Naive thymus-derived CD8-positive, alpha-beta T cell (primary cell): ENCODE measurements around the gene PTPN18. TPM values are rescaled to one million over a fixed set of nuclear protein-coding genes. Genes with fewer than 3 reads are reported as not detected.

Experiments
- ATAC-seq, 2 donors: fragments of 150-1000 bp; cut with Tn5 transposase in 1 of 2; sonication (Bioruptor Pico), chemical (Tn5 transposase) in 1 of 2; 1 replicate in 1 of 2; 2 replicates in 1 of 2; pipeline ENCODE4 v1.10.0; 2021; ENCODE audit warnings: mild to moderate bottlenecking in 2 of 2, moderate library complexity in 2 of 2
- POLR2A ChIA-PET: fragments of 350-600 bp; sonication (Branson Sonifier 250); formaldehyde crosslinking; loops from one replicate; lab custom pipeline; 2021; ENCODE audit warnings: antibody characterized with exemption; lab: Charles Lee
- DNase-seq, 10 donors: peaks; one replicate each; pipeline versions ENCODE4 v3.0.0 to v3.0.0-alpha.2; 2020 to 2022
- H3K27ac Mint-ChIP-seq, 10 donors: one replicate each; pipeline ENCODE4 v1.8.0; 2020 to 2022; ENCODE audit warnings: mild to moderate bottlenecking in 10 of 10, mixed read lengths in 10 of 10, moderate library complexity in 4 of 10, inconsistent platforms in 1 of 10
- H3K27me3 Mint-ChIP-seq, 5 donors: one replicate each; pipeline ENCODE4 v1.8.0; 2021 to 2022; ENCODE audit warnings: mixed read lengths in 5 of 5
- H3K36me3 Mint-ChIP-seq, 3 donors: one replicate each; pipeline ENCODE4 v1.8.0; 2020 to 2022; ENCODE audit warnings: mixed read lengths in 3 of 3, mild to moderate bottlenecking in 2 of 3, inconsistent platforms in 1 of 3
- H3K4me1 Mint-ChIP-seq, 4 donors: one replicate each; pipeline ENCODE4 v1.8.0; 2021 to 2022; ENCODE audit warnings: mixed read lengths in 4 of 4
- H3K4me3 Mint-ChIP-seq, 10 donors: one replicate each; pipeline ENCODE4 v1.8.0; 2020 to 2022; ENCODE audit warnings: mild to moderate bottlenecking in 10 of 10, mixed read lengths in 10 of 10, moderate library complexity in 6 of 10, inconsistent platforms in 1 of 10
- H3K9me3 Mint-ChIP-seq, 9 donors: one replicate each; pipeline ENCODE4 v1.8.0; 2020 to 2022; ENCODE audit warnings: mixed read lengths in 9 of 9, mild to moderate bottlenecking in 3 of 9, inconsistent platforms in 1 of 9, moderate library complexity in 1 of 9
- polyA plus RNA-seq, 3 donors: library from polyadenylated mRNA; unstranded; fragments of 300-500 nt; fragmentation: Illumina TruSeq; gene quantifications; one replicate each; pipeline ENCODE4 v1.2.3, GENCODE V29; 2021
- total RNA-seq, 8 experiments: library from RNA in 2 of 8; stranded (reverse) in 2 of 8; gene quantifications; one replicate each; pipeline ENCODE4 v1.2.3 and lab custom pipeline; 2021 to 2026

PTPN18 gene
- total and polyA plus RNA-seq, 5 experiments from 2014 or later, result 33.7 to 47.5 (median 40.5) TPM

GRCh38 chr2:130370490-130370889, 14.6 kb downstream of the PTPN18 start:
- DNase-seq (peak in 5 of 10 donors; percentile 30 to 46 (median 35)), ATAC-seq (peak; percentile 41 to 51)
- Mint-ChIP-seq H3K27ac (peak overlapping the region; percentile 80 to 98 (median 94)), H3K27me3 (no peaks in the 10 kb centered on the region), H3K36me3 (peaks cover 0 to 6% (median 0%) of the 10 kb centered on the region in 3 donors), H3K4me3 (peak overlapping the region; percentile 88 to 97 (median 92)), H3K9me3 (no peaks in the 10 kb centered on the region), H3K4me1 (peaks cover 28 to 55% (median 50%) of the 10 kb centered on the region in 4 donors)
- POLR2A ChIA-PET, result interaction anchor here (1.0 to 5.2 kb wide), 2 partner anchors 27 to 189 kb away, joined by 4 to 69 read pairs; partner anchors contain the start of genes IMP4 and SMPD4

GRCh38 chr2:130371723-130372054, 15.8 kb downstream of the PTPN18 start:
- Mint-ChIP-seq H3K27ac (peak overlapping the region; percentile 80 to 98 (median 94)), H3K4me3 (peak overlapping the region; percentile 88 to 97 (median 92)), H3K27me3 (no peaks in the 10 kb centered on the region), H3K9me3 (no peaks in the 10 kb centered on the region), H3K4me1 (peaks cover 33 to 66% (median 61%) of the 10 kb centered on the region in 4 donors), H3K36me3 (peaks cover 0 to 6% (median 6%) of the 10 kb centered on the region in 3 donors)
- ATAC-seq (peak; percentile 2 to 11), DNase-seq (no peak)
- POLR2A ChIA-PET, result interaction anchor here (1.3 to 5.2 kb wide), 2 partner anchors 29 to 190 kb away, joined by 3 to 69 read pairs; partner anchors contain the start of genes IMP4 and SMPD4

GRCh38 chr2:130372055-130372832, 16.4 kb downstream of the PTPN18 start:
- H3K4me3 Mint-ChIP-seq, result peak overlapping the region; percentile 88 to 97 (median 92)
- POLR2A ChIA-PET, result interaction anchor here (0.7 to 5.2 kb wide), 4 partner anchors 17 to 191 kb away, joined by 3 to 69 read pairs (median 6); partner anchors contain the start of genes IMP4, PTPN18 and SMPD4
- no peaks in the 10 kb centered on the region for H3K9me3 Mint-ChIP-seq
- peak; percentile 78 for ATAC-seq
- peaks cover 33 to 72% (median 67%) of the 10 kb centered on the region in 4 donors for H3K4me1 Mint-ChIP-seq
- no peaks in the 10 kb centered on the region for H3K27me3 Mint-ChIP-seq
- peak; percentile 37 to 81 (median 65) for DNase-seq
- H3K27ac Mint-ChIP-seq, result peak overlapping the region; percentile 80 to 98 (median 94)
- peaks cover 0 to 6% (median 6%) of the 10 kb centered on the region in 3 donors for H3K36me3 Mint-ChIP-seq

GRCh38 chr2:130372833-130373807, 17.3 kb downstream of the PTPN18 start:
- Mint-ChIP-seq H3K9me3 (no peaks in the 10 kb centered on the region), H3K27ac (peak overlapping the region; percentile 63 to 89 (median 80)), H3K4me1 (peaks cover 36 to 79% (median 74%) of the 10 kb centered on the region in 4 donors), H3K36me3 (peaks cover 0 to 6% (median 6%) of the 10 kb centered on the region in 3 donors), H3K4me3 (peak overlapping the region; percentile 64 to 97 (median 88)), H3K27me3 (no peaks in the 10 kb centered on the region)
- DNase-seq, result no peak
- POLR2A ChIA-PET, result interaction anchor here (0.6 to 5.2 kb wide), 4 partner anchors 18 to 192 kb away, joined by 4 to 69 read pairs (median 6); partner anchors contain the start of genes IMP4, PTPN18 and SMPD4
- ATAC-seq, result peak; percentile 14 to 15

GRCh38 chr2:130373808-130374365, 18.0 kb downstream of the PTPN18 start:
- no peaks in the 10 kb centered on the region for H3K27me3 Mint-ChIP-seq
- POLR2A ChIA-PET, result interaction anchor here (0.6 to 5.2 kb wide), 3 partner anchors 19 to 31 kb away, joined by 4 to 69 read pairs (median 8); partner anchors contain the start of genes IMP4 and PTPN18
- H3K36me3 Mint-ChIP-seq, result peaks cover 0 to 6% (median 6%) of the 10 kb centered on the region in 3 donors
- H3K4me3 Mint-ChIP-seq, result peak overlapping the region in 7 of 10 donors; percentile 24 to 97 (median 85)
- DNase-seq, result no peak
- no peaks in the 10 kb centered on the region for H3K9me3 Mint-ChIP-seq
- H3K4me1 Mint-ChIP-seq, result peaks cover 36 to 87% (median 79%) of the 10 kb centered on the region in 4 donors
- peak overlapping the region in 9 of 10 donors; percentile 28 to 88 (median 79) for H3K27ac Mint-ChIP-seq
- no peak for ATAC-seq

- H3K27ac Mint-ChIP-seq, result peak overlapping the region in 8 of 10 donors; percentile 8 to 86 (median 48)
- H3K9me3 Mint-ChIP-seq, result no peaks in the 10 kb centered on the region
- peaks cover 0 to 6% (median 6%) of the 10 kb centered on the region in 3 donors for H3K36me3 Mint-ChIP-seq
- ATAC-seq (no peak), DNase-seq (no peak)
- POLR2A ChIA-PET, result no interaction called here
- H3K4me3 Mint-ChIP-seq, result peak overlapping the region in 6 of 10 donors; percentile 1 to 80 (median 38)
- H3K27me3 Mint-ChIP-seq, result no peaks in the 10 kb centered on the region
- peaks cover 40 to 90% (median 85%) of the 10 kb centered on the region in 4 donors for H3K4me1 Mint-ChIP-seq
Measured at GRCh38 chr2:130374587-130375290, 18.9 kb downstream of the PTPN18 start.

GRCh38 chr2:130375291-130376266, 19.7 kb downstream of the PTPN18 start:
- H3K4me3 Mint-ChIP-seq, result peak overlapping the region in 6 of 10 donors; percentile 1 to 80 (median 37)
- H3K9me3 Mint-ChIP-seq, result no peaks in the 10 kb centered on the region
- H3K27me3 Mint-ChIP-seq, result no peaks in the 10 kb centered on the region
- peak overlapping the region in 8 of 10 donors; percentile 8 to 79 (median 54) for H3K27ac Mint-ChIP-seq
- peaks cover 0 to 6% (median 6%) of the 10 kb centered on the region in 3 donors for H3K36me3 Mint-ChIP-seq
- ATAC-seq (no peak), DNase-seq (no peak)
- POLR2A ChIA-PET, result no interaction called here
- peaks cover 37 to 90% (median 85%) of the 10 kb centered on the region in 4 donors for H3K4me1 Mint-ChIP-seq

- peak overlapping the region in 8 of 10 donors; percentile 11 to 79 (median 38) for H3K27ac Mint-ChIP-seq
- H3K4me1 Mint-ChIP-seq, result peaks cover 30 to 88% (median 76%) of the 10 kb centered on the region in 4 donors
- peaks cover 0 to 8% (median 6%) of the 10 kb centered on the region in 3 donors for H3K36me3 Mint-ChIP-seq
- H3K9me3 Mint-ChIP-seq, result no peaks in the 10 kb centered on the region
- H3K27me3 Mint-ChIP-seq, result no peaks in the 10 kb centered on the region
- POLR2A ChIA-PET, result interaction anchor here (1.1 kb wide), 1 partner anchor 34 kb away, joined by 5 read pairs; the partner anchor contains the start of gene IMP4
- ATAC-seq (no peak), DNase-seq (no peak)
- no peak overlapping the region for H3K4me3 Mint-ChIP-seq
Measured at GRCh38 chr2:130376433-130377293, 20.8 kb downstream of the PTPN18 start.

- Mint-ChIP-seq H3K4me1 (peaks cover 32 to 85% (median 71%) of the 10 kb centered on the region in 4 donors), H3K36me3 (peaks cover 0 to 10% (median 6%) of the 10 kb centered on the region in 3 donors), H3K27me3 (no peaks in the 10 kb centered on the region), H3K27ac (peak overlapping the region; percentile 32 to 73 (median 68)), H3K9me3 (no peaks in the 10 kb centered on the region), H3K4me3 (no peak overlapping the region)
- DNase-seq, result no peak
- no peak for ATAC-seq
- POLR2A ChIA-PET, result interaction anchor here (1.4 to 3.4 kb wide), 2 partner anchors 11 to 35 kb away, joined by 3 to 13 read pairs; partner anchors contain the start of gene IMP4
Measured at GRCh38 chr2:130377491-130377890, 21.6 kb downstream of the PTPN18 start.
